NB4 (cell line): Measurements from ENCODE around the gene EMP2.

Experiments used
- POLR2A ChIP-seq: IDR thresholded peaks from 2 replicates; pipeline ENCODE4 v1.6.1; 2011; ENCODE audit warnings: mild to moderate bottlenecking; ENCODE audit not compliant: insufficient read length; ENCODE audit errors: extremely low read depth
- TF ChIP-seq, protein P1 (sequence below): IDR thresholded peaks from one replicate; pipeline ENCODE4 v1.5.1; 2012; ENCODE audit warnings: low read depth, low read length
- TF ChIP-seq, protein P2 (sequence below): IDR thresholded peaks from 2 replicates; pipeline ENCODE4 v1.6.1; 2011; ENCODE audit warnings: low read depth, low read length

DNA sequence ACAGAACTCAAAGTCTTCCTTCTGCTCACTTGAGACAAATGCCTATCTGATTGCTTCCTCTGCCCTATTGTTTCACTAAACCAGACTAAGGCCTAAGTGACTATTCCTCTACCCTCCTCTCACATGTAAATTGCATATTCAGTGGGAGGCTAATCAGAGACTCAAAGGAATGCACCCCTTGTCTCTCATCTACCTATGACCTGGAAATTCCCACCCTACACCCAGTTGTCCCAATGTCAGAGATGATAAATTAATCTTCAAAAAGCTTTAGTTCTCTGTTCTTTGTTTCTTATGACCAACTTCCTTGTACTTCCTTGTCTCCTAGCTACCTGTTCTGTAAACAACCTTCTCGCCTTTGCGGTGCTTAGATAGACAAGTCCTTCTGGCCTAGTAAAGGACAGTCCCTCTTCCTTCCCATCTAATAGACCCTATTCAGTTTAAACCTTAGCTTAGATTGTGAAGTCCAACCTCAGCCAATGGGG, 76.0 kb downstream of the EMP2 start:
- TF ChIP-seq, protein P1, sequence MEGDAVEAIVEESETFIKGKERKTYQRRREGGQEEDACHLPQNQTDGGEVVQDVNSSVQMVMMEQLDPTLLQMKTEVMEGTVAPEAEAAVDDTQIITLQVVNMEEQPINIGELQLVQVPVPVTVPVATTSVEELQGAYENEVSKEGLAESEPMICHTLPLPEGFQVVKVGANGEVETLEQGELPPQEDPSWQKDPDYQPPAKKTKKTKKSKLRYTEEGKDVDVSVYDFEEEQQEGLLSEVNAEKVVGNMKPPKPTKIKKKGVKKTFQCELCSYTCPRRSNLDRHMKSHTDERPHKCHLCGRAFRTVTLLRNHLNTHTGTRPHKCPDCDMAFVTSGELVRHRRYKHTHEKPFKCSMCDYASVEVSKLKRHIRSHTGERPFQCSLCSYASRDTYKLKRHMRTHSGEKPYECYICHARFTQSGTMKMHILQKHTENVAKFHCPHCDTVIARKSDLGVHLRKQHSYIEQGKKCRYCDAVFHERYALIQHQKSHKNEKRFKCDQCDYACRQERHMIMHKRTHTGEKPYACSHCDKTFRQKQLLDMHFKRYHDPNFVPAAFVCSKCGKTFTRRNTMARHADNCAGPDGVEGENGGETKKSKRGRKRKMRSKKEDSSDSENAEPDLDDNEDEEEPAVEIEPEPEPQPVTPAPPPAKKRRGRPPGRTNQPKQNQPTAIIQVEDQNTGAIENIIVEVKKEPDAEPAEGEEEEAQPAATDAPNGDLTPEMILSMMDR, result no peak
- TF ChIP-seq POLR2A, result no peak
- TF ChIP-seq, protein P2, sequence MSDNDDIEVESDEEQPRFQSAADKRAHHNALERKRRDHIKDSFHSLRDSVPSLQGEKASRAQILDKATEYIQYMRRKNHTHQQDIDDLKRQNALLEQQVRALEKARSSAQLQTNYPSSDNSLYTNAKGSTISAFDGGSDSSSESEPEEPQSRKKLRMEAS, result no peak
